CD4-positive, alpha-beta T cell treated with Interleukin-15 for 1 hour (primary cell): ENCODE measurements around the gene QRSL1.
"Not testable (repeated sequence)": the region's sequence is repeated elsewhere in the genome, so short reads cannot be mapped to it uniquely, and the experiment has no call there.

Source experiments
- DNase-seq: peaks from one replicate; pipeline ENCODE4 v3.0.0-alpha.2; 2020

Gene QRSL1

GRCh38 chr6:106629103-106629858, at the start of gene QRSL1, which contains the start of gene RTN4IP1:
QRSL1 (plus strand) TSS chr6:106629578; CDS start chr6:106629682, 104 bp downstream.
RTN4IP1 (minus strand) TSS chr6:106629498; CDS start chr6:106629021, 477 bp downstream.
- DNase-seq, result peak; percentile 90

GRCh38 chr6:106581468-106581867, 47.9 kb upstream of the QRSL1 start:
- DNase-seq, result no peak

- DNase-seq, result no peak
Observed at GRCh38 chr6:106586815-106587415, 42.5 kb upstream of the QRSL1 start.

GRCh38 chr6:106588937-106589336, 40.4 kb upstream of the QRSL1 start:
- DNase-seq, result not testable (repeated sequence)

- DNase-seq, result no peak
Observed at GRCh38 chr6:106591111-106591825, 38.1 kb upstream of the QRSL1 start.

GRCh38 chr6:106599440-106599839, 29.9 kb upstream of the QRSL1 start:
- DNase-seq, result no peak

GRCh38 chr6:106600329-106600728, 29.0 kb upstream of the QRSL1 start:
- DNase-seq, result no peak

GRCh38 chr6:106608080-106608668, 21.2 kb upstream of the QRSL1 start:
- DNase-seq, result no peak

- peak; percentile 27 for DNase-seq
Observed at GRCh38 chr6:106609699-106610098, 19.7 kb upstream of the QRSL1 start.

- no peak for DNase-seq
Observed at GRCh38 chr6:106611030-106611429, 18.3 kb upstream of the QRSL1 start.

GRCh38 chr6:106612671-106613416, 16.5 kb upstream of the QRSL1 start:
- no peak for DNase-seq

GRCh38 chr6:106613590-106613989, 15.8 kb upstream of the QRSL1 start:
- DNase-seq, result no peak

- no peak for DNase-seq
Observed at GRCh38 chr6:106614166-106614565, 15.2 kb upstream of the QRSL1 start.

GRCh38 chr6:106614592-106615257, 14.7 kb upstream of the QRSL1 start:
- DNase-seq, result no peak

- no peak for DNase-seq
Observed at GRCh38 chr6:106617302-106617701, 12.1 kb upstream of the QRSL1 start.

- DNase-seq, result no peak
Observed at GRCh38 chr6:106617857-106618256, 11.5 kb upstream of the QRSL1 start.

- no peak for DNase-seq
Observed at GRCh38 chr6:106618324-106618723, 11.1 kb upstream of the QRSL1 start.

GRCh38 chr6:106619223-106619622, 10.2 kb upstream of the QRSL1 start:
- no peak for DNase-seq

- no peak for DNase-seq
Observed at GRCh38 chr6:106620931-106621672, 8.3 kb upstream of the QRSL1 start.

- DNase-seq, result no peak
Observed at GRCh38 chr6:106622412-106622811, 7.0 kb upstream of the QRSL1 start.

- DNase-seq, result no peak
Observed at GRCh38 chr6:106623039-106623438, 6.3 kb upstream of the QRSL1 start.
